DND-41 (cell line): Measurements from ENCODE around the gene RYR2.

Source experiments
- CTCF ChIP-seq: IDR thresholded peaks from 2 replicates; pipeline ENCODE4 v1.5.1; 2012; ENCODE audit warnings: borderline replicate concordance, low read length, moderate library complexity, mild to moderate bottlenecking; ENCODE audit not compliant: poor library complexity, severe bottlenecking; ENCODE audit errors: extremely low read depth
- EZH2 ChIP-seq: IDR thresholded peaks from 3 replicates; pipeline ENCODE4 v1.6.1; 2012; ENCODE audit warnings: borderline replicate concordance, low read depth, mild to moderate bottlenecking, moderate library complexity, low read length, inconsistent platforms; ENCODE audit not compliant: severe bottlenecking

- TF ChIP-seq CTCF = no peak
- no peak for TF ChIP-seq EZH2
Observed at GRCh38 chr1:237393632-237394031, 351.6 kb downstream of the RYR2 start.
